GM10248 (cell line): ENCODE results near the gene MAP3K3.
A peak's percentile ranks its signal among the peaks of the same experiment; 100 is the strongest.

Experiments used
- CTCF ChIA-PET: fragments of 300-600 bp; sonication (Branson Sonifier 250); formaldehyde crosslinking; extraction: SDS; loops from one replicate; lab custom pipeline; 2021; ENCODE audit warnings: antibody characterized with exemption; lab: Yijun Ruan, JAX
- POLR2A ChIA-PET: fragments of 350-650 bp; sonication (Branson Sonifier 250); formaldehyde crosslinking; extraction: SDS; loops from one replicate; lab custom pipeline; 2020; ENCODE audit warnings: antibody characterized with exemption; lab: Yijun Ruan, JAX
- DNase-seq: peaks from one replicate; pipeline ENCODE4 v3.0.0; 2012; ENCODE audit errors: extremely low spot score
- CTCF ChIP-seq: IDR thresholded peaks from 2 replicates; pipeline ENCODE4 v1.5.1; 2012; ENCODE audit warnings: mild to moderate bottlenecking, low read depth; ENCODE audit errors: extremely low read depth, missing control alignments, control extremely low read depth

The MAP3K3 gene

GRCh38 chr17:63644846-63645245 is 22.6 kb downstream of the MAP3K3 start:
- DNase-seq, result no peak
- POLR2A ChIA-PET, result no interaction called here
- CTCF ChIA-PET, result interaction anchor here (1.0 kb wide), 1 partner anchor 23 kb away, joined by 3 read pairs; no protein-coding TSS in a partner anchor
- TF ChIP-seq CTCF, result no peak

GRCh38 chr17:63645775-63646487 is 23.7 kb downstream of the MAP3K3 start:
- POLR2A ChIA-PET, result no interaction called here
- DNase-seq, result peak; percentile 37
- CTCF ChIA-PET, result interaction anchor here (0.7 to 1.6 kb wide), 7 partner anchors 9 to 220 kb away, joined by 3 to 5 read pairs (median 3); no protein-coding TSS in a partner anchor
- no peak for TF ChIP-seq CTCF

- TF ChIP-seq CTCF, result no peak
- ChIA-PET CTCF (interaction anchor here (0.9 to 1.6 kb wide), 6 partner anchors 9 to 221 kb away, joined by 3 to 6 read pairs (median 4); partner anchors contain the start of gene MAP3K3), POLR2A (no interaction called here)
- peak; percentile 67 for DNase-seq
These were observed 24.2 kb downstream of the MAP3K3 start for GRCh38 chr17:63646488-63646806.

GRCh38 chr17:63647065-63647725 is 25.0 kb downstream of the MAP3K3 start:
- no peak for TF ChIP-seq CTCF
- ChIA-PET POLR2A (no interaction called here), CTCF (interaction anchor here (0.9 to 1.3 kb wide), 6 partner anchors 17 to 221 kb away, joined by 3 to 6 read pairs (median 4); partner anchors contain the start of gene MAP3K3)
- no peak for DNase-seq

- ChIA-PET CTCF (interaction anchor here (0.6 to 1.1 kb wide), 2 partner anchors 18 to 20 kb away, joined by 3 to 4 read pairs; no protein-coding TSS in a partner anchor), POLR2A (no interaction called here)
- TF ChIP-seq CTCF, result no peak
- DNase-seq, result no peak
These were observed 25.7 kb downstream of the MAP3K3 start for GRCh38 chr17:63647936-63648335.

GRCh38 chr17:63649813-63650212 is 27.6 kb downstream of the MAP3K3 start:
- ChIA-PET POLR2A (no interaction called here), CTCF (no interaction called here)
- no peak for DNase-seq
- TF ChIP-seq CTCF, result no peak
